Stimulated activated CD4-positive, alpha-beta T cell treated with anti-CD3 and anti-CD28 coated beads, Interleukin-2, amount 100 ng/mL, for 4 hours (primary cell): ENCODE data around the gene OR8B2.
A peak's percentile ranks its signal among the peaks of the same experiment; 100 is the strongest.
"Not testable (repeated sequence)": the region's sequence is repeated elsewhere in the genome, so short reads cannot be mapped to it uniquely, and the experiment has no call there.

Experiments used
- DNase-seq: peaks from one replicate; pipeline ENCODE4 v3.0.0-alpha.2; 2020; ENCODE audit warnings: low read depth

Gene OR8B2, protein sequence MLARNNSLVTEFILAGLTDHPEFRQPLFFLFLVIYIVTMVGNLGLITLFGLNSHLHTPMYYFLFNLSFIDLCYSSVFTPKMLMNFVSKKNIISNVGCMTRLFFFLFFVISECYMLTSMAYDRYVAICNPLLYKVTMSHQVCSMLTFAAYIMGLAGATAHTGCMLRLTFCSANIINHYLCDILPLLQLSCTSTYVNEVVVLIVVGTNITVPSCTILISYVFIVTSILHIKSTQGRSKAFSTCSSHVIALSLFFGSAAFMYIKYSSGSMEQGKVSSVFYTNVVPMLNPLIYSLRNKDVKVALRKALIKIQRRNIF

DNA sequence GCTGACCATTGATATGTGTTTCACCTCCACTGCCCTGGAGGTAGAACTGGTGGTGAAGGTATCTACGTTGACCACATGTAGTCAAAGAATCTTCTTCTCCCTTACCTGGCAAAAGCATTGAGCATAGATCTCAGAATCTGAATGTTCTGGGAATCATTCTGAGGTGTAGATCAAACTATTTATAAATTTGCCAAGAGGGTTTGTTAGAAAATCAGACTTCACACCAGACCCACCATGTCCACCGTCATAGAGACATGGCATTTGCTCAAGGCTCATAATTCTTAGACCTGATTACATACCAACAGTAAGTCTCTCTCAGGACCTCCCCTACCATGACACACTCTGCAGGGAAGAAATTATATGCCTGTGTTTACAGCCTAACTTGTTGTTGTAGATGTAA lies at the start of gene OR8B2:
OR8B2 (minus strand) TSS at position 101 of the 400 bp plus-strand sequence. CDS start 1,156 bp downstream, outside the sequence.
- no peak for DNase-seq

DNA sequence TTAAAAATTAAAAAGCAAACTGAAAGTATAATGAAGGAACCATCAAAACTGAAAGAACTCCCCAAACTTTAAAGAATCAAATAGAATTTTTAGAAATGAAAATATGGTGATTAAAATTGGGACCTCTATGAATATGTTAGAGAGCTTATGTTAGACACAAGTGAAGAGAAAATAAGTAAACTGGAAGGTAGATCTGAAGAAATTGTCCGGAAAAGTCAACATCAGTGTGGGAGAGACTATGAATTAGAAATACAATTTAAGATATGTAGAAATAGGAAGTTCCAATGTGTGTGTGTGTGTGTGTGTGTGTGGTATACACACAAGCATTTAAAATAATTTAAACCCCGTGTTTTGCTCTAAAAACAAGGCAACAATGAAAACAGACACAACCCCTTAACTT lies 45.3 kb upstream of the OR8B2 start:
- DNase-seq, result no peak

DNA sequence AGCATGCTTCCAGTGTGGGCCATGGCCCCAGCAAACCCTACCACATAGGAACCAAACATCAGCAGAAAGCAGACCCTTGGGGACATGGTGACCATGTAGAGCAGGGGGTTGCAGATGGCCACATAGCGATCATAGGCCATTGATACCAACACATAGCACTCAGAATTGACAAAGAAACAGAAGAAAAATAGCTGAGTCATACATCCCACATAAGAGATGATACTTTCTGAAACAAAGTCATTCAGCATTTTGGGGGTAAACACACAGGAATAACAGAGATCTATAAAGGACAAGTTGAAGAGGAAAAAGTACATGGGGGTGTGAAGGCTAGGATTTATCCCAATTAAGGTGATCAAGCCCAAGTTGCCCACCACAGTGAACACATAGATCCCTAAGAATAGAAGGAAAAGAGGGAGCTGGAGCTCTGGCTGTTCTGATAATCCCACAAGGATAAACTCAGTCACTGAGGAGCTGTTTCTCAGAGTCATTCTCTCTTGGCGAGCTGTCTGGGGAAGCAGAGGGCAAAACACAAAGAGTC lies 40.2 kb upstream of the OR8B2 start, which contains the start of gene OR8B4:
OR8B4 (minus strand) TSS at position 488 of the 538 bp plus-strand sequence; CDS start at position 488, 0 bp downstream.
- DNase-seq, result no peak

DNA sequence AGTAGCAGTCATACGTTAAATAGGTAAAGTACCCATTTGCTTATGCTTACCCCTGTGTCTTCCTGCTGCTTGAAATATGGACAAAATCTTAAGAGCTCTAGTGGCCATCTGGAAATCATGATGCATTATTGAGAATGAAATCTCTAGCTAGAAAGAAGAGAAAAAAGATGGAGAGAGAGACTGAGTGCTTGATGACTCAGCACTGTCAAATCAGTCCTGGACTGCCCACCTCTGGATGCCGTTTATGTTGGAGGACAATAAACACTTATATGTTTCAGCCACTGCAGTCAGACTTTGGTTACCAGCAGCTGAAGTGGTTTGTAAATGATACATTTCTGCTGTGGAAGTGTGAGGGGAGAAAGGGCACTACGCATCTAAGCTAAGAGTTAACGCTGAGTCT lies 36.7 kb upstream of the OR8B2 start:
- DNase-seq, result no peak

DNA sequence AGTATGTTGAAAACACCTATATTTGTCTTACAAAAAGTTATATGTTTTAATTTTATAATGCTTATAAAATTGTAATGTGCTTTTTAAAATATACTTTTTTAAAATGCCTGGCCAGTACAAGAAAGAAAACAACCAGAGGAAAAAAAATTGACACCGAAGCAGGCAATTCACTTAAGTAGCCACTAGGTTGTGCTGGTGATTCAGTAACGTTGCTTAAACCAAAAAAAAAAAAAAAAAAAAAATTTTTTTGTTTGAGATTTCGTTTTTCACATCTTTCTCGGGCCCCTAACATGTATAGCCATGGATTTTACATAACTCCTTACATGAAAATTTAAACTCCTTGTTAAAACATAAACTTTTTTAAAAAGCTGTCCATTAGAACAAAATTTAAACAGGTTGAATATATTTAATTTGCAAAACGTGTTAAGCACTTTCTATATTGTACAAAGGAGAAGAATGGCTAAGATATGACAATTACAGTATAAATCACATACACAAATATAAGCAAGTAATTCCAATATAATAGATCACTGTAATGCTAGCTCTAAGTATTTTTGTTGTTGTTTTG lies 31.1 kb upstream of the OR8B2 start:
- no peak for DNase-seq

DNA sequence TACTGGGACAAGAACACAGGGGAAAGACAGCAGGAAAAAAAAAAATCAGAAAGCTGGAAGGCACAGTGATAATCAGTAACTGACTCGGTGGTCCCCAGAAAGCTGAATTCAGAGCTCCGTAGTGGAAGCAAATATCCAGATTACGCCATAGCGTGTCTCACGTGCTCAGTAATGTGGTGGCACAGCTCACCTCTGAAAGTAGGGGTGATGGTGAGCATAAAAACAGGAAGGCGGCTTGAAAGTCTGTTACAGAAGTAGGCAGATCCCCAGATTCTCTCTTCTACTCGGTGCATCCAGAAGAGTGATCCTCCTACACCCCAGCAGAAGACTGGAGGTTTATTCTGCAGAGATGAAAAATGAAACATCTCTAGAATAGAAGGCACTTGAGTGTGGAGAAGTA lies 25.6 kb upstream of the OR8B2 start:
- no peak for DNase-seq

DNA sequence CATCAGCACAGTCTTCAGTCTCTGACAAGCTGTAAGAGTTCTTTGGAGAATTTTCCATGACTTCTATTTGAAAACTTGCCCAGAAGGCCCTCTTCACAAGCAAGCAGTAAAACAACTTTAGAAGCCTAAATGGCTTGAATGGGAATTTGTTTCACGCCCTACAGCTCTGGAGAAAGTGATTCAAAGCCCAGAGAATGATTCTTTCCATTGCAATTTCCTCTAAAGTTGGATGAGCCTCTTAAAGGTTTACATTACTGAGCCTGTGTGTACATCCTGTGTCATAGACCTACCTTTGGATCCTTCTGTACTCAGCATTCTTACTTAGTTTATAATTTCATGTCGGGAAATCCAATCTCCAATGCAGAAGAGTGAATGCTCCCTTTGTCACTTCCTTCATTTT lies 21.3 kb upstream of the OR8B2 start:
- DNase-seq, result no peak

DNA sequence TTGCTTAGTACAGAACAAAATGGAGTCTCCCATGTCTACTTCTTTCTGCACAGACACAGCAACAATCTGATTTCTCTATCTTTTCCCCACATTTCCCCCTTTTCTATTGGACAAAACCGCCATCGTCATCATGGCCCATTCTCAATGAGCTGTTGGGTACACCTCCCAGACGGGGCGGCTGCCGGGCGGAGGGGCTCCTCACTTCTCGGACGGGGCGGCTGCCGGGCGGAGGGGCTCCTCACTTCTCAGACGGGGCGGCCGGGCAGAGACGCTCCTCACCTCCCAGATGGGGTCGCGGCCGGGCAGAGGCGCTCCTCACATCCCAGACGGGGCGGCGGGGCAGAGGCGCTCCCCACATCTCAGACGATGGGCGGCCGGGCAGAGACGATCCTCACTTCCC lies 18.9 kb upstream of the OR8B2 start:
- not testable (repeated sequence) for DNase-seq

DNA sequence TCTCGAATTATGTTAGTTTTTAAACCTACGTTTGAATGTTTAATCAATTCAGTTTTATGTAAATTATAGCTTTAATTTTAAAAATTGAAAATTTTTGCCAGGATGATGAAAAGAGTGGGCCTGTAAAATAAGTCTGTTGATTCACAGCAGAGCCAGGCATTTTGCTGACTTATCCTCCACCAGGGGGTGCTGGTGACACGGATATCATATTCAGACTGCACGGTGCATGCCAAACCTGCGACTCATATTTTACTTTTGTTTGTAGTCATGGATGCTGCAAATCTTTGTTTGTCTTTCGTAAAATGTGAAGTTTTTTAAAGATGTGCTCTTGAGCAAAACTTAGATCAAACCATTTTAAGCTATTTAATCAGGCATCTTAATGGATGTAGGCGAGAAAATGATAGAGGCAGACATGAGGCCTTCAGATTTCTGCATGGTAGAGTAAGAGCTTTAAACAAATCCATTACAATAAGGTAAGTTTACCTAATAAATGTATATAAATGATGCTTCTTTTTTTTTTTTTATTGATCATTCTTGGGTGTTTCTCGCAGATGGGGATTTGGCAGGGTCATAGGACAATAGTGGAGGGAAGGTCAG lies 18.1 kb upstream of the OR8B2 start:
- peak; percentile 2 for DNase-seq

DNA sequence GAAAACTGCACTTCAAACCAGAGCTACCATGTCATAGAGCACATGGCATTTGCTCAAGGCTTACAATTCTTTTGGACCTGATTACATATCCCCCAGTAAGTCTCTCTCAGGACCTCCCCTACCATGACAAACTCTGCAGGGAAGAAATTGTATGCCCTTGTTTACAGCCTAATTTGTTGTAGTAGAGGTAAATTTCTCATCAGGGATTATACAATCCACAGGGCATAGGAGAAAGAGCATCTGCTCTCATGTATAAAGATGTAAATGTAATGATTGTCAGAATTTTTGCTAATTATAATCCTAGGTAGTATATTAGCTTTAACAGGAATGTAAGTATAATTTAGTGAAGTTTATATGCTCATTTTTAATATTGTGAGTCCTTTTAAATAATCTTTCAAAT lies 14.6 kb upstream of the OR8B2 start, which contains the start of gene OR8B3:
OR8B3 (minus strand) TSS at position 101 of the 400 bp plus-strand sequence. CDS start 1,673 bp downstream, outside the sequence.
- DNase-seq, result no peak

DNA sequence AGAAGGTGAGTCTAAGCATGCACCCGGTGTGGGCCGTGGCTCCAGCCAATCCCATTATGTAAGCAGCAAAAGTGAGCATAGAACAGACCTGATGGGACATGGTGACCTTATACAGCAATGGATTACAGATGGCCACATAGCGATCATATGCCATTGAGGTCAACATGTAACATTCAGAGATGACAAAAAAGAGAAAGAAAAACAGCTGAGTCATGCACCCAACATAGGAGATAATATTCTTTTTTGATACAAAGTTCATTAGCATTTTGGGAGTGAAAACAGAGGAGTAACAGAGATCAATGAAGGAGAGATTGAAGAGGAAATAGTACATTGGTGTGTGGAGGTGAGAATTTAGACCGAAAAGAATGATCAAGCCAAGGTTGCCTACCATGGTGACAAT lies 12.5 kb upstream of the OR8B2 start:
- DNase-seq, result not testable (repeated sequence)

DNA sequence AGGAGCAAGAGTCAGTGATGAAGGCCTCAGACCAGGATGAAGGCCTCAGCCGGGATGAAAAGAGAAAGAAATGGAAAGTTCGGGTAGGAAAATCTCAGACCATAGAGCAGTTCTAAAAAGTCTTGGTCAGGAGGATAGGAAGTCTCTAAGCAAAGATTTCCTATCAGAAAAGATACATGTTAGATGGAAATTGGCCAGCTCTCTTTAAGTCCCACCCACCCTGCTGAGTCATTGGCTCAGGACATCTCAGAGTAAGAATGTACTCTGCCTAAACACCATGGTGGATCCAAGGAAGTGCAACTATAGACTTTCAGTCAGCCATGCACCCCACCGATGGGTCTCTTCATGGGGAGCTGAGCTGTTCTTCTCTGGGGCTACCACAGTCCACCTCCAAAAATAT lies 10.1 kb upstream of the OR8B2 start:
- no peak for DNase-seq

DNA sequence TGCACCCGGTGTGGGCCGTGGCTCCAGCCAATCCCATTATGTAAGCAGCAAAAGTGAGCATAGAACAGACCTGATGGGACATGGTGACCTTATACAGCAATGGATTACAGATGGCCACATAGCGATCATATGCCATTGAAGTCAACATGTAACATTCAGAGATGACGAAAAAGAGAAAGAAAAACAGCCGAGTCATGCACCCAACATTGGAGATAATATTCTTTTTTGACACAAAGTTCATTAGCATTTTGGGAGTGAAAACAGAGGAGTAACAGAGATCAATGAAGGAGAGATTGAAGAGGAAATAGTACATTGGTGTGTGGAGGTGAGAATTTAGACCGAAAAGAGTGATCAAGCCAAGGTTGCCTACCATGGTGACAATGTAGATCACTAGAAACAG lies 1.4 kb downstream of the OR8B2 start:
- not testable (repeated sequence) for DNase-seq

DNA sequence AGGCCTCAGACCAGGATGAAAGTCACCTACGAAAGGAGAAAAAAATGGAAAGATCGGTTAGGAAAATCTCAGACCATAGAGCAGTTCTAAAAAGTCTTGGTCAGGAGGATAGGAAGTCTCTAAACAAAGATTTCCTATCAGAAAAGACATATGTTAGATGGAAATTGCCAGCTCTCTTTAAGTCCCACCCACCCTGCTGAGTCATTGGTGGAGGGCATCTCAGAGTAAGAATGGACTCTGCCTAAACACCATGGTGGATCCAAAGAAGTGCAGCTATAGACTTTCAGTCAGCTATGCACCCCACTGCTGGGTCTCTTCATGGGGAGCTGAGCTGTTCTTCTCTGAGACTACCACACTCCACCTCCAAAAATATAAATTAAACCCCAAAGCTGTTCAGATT lies 3.7 kb downstream of the OR8B2 start:
- no peak for DNase-seq

DNA sequence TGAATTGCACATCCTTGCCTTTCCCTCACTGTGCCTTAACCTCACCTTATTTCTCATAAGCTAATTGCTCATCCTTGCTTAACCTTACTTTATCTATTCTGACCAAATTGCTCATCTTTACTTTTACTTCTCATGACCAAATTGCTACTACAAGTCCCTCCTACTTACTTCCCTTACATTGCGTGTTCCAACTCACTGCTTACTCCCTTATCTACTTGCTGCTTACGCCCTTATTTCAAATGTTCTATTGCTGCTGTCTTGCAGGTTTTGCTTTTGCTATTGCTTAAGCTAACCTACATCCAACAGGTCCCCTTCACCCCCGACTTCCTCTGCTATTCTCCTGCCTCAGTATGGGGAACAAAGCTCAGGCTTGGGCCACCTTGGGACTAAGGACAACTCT lies 8.0 kb downstream of the OR8B2 start:
- no peak for DNase-seq

DNA sequence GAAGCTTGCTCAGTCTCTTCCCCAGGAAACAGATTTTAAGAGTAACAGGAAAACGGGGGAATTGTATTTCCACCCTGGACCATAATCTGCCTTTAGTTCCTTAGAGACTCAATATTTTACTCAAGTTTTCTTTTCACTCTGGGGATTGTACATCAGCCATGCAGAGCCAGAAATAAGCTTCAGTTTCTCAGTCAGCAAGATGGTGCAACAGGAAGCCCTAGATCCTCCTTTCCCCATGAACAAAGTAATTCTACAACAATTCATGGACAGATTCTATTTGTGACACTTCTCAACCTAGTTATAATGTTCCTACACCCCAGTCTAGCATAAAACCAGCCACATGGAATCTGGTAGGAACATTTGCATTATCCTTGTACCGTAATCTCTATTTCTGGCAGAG lies 24.7 kb downstream of the OR8B2 start:
- no peak for DNase-seq

DNA sequence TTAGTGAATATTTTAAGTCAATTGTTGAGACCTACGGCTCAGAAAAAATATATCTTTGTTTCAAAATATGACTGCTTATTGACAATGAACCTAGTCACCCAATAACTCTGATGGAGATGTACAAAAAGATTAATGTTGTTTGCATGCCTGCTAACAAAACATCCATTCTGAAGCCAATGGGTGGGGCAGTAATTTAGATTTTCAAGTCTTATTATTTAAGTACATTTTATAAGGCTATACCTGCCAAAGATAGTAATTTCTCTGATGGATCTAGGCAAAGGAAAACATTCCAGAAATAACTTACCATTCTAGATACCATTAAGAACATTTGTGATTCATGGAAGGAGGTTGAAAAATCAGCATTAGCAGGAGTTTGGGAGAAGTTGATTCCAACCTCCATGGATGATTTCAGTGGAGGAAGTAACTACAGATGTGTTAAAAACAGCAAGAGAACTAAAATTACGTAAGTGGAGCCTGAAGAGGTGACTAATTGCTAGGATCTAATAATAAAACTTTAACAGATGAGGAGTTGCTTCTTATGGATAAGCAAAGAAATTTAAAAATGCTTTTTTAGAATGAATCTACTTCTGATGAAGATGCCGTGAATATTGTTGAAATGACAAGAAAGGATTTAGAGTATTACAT lies 37.9 kb downstream of the OR8B2 start:
- no peak for DNase-seq

DNA sequence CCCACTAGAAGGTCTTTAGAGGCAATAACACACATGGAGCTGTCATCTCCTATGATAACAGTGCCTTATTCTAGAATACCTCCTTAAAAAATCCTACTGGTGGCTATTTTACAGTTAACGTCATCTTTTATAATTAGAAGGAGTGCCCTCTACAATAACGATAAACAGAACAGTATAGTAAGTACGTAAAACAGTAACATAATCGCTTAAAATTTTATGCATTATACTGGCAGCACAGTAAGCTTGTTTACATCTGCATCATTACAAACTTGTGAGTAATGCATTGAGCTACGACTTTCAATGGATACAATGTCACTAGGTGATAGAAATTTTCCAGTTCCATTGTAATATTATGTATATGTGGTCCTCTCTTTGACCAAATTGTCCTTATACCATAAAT lies 40.0 kb downstream of the OR8B2 start:
- DNase-seq, result no peak

DNA sequence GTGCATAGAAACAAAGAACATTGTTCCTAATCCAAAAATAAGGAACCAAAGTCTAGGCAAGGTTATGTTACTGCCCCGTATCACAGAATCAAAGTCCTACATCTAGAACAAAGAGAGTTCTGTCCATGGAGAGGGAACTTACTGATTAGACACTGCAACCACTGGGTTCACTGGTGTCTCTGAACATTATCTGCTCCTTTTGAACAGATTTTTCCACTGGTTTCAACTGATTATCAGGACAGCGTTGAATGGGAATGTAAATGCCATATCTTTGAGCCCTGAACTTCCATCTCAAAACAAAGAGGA lies 44.2 kb downstream of the OR8B2 start:
- DNase-seq, result no peak

DNA sequence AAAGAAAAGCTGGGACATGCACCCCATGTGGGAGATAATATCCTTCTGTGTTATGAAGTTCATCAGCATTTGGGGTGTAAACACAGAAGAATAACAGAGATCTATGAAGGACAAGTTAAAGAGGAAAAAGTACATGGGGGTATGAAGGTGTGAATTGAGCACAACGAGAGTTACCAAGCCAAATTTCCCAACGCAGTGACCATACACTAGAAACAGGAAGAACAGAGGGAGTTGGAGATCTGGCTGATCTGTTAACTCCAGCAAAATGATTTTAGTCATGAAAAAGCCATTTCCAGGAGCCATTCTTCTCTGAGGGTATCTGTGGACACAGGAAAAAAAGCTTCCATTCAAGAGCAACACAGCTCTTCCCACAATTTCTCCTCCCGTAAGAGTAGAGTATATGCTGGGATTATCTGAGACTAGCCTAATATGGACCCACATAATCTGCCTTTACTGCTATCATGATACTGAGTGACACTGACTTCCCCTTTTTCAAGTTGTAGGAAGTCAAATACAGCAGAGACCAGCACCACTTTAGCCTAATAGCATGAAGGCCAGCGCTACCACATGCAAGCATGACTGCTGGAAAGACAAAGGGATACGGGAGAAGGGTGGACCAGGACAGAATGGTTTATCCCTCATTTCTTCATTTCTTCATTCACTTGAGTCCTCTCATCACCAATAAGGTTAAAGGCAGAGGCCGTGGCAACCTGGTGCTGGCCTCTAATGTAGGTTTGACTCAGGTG lies 44.7 kb downstream of the OR8B2 start:
- DNase-seq, result no peak
